ENCODE measurements around the gene KRT15.

Gene KRT15

GRCh38 chr17:41518789-41519449 lies at the start of gene KRT15:
Gene KRT15 (minus strand): TSS chr17:41518890. CDS start chr17:41518827, 63 bp downstream.
- DNase-seq, result no peak

GRCh38 chr17:41567317-41567716 lies 48.6 kb upstream of the KRT15 start:
- no peak for DNase-seq

DNA sequence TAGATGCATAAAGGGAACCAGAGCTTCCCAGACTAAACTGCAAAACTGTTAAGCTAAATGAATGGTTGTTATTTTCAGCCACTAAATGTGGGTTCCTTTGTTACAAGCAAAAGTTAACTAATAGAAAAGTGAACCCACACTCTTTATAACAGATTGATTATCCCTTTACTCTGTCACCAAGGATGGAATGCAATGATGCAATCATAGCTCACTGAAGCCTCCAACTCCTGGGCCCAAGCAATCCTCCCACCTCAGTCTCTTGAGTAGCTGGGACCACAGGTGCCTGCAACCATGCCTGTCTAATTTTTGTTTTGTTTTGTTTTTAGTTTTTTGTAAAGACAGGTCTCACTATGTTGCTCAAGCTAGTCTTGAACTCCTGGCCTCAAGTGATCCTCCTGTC lies 46.6 kb upstream of the KRT15 start:
- DNase-seq, result no peak

- DNase-seq, result no peak
Observed at GRCh38 chr17:41563607-41564170, 45.0 kb upstream of the KRT15 start.

- no peak for DNase-seq
Observed at GRCh38 chr17:41561554-41561953, 42.9 kb upstream of the KRT15 start.

- DNase-seq, result no peak
Observed at GRCh38 chr17:41559548-41559947, 40.9 kb upstream of the KRT15 start.

GRCh38 chr17:41556931-41557330 lies 38.2 kb upstream of the KRT15 start:
- no peak for DNase-seq

DNA sequence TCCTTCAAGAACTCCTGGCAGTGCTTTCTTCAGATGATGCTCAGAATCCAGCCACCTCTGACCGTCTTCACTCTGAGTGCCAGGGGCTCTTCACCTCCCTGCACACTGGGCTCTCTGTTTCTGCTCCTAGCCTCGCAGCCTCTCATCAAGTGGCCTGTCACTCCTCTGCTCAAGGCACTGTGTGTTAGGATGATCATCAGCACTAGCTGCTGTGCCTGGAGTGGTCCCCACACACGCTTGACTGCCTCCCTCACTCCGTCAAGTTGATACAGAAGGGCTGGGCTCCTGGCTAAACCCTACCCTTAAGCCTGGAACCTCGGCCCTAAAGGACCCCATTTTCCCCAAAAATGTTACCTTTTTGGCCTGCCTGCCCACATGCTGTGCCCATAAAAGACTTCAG lies 37.6 kb upstream of the KRT15 start:
- DNase-seq, result no peak

- no peak for DNase-seq
Observed at GRCh38 chr17:41555105-41555887, 36.6 kb upstream of the KRT15 start.

DNA sequence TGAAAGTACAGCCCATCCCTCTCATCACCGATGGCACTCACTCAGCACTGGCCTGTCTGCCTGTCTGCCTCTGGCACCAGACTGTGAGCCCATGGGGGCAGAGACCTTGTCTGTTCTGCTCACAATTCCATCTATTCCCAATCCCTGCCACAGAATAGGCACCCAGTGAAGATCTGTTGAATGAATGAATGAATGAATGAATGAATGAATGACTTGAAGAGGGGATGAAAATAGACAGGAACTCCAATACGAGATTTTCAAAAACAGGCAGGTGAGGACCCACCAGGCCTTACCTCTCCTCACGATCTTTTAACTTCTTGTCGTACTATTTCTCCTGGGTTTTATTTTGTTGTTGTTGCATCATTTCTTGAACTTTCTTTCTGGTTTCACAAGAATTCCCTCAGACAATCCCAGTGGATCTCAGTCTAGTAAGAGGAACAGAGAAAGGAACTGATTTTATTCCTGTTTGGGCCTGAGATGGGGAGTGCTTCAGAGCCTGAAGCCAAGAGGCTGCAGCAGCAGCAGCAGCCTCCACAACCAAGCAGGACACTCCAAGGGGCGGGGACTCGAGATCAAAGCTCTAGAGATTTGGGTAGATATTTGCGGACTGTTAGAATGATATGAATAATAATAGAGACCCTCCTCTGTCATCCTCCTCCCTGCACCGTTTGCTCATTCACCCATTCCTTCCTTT lies 35.4 kb upstream of the KRT15 start:
- DNase-seq, result no peak

GRCh38 chr17:41553176-41553575 lies 34.5 kb upstream of the KRT15 start:
- DNase-seq, result no peak

GRCh38 chr17:41552455-41552854 lies 33.8 kb upstream of the KRT15 start:
- DNase-seq, result no peak

- DNase-seq, result no peak
Observed at GRCh38 chr17:41551365-41551764, 32.7 kb upstream of the KRT15 start.

DNA sequence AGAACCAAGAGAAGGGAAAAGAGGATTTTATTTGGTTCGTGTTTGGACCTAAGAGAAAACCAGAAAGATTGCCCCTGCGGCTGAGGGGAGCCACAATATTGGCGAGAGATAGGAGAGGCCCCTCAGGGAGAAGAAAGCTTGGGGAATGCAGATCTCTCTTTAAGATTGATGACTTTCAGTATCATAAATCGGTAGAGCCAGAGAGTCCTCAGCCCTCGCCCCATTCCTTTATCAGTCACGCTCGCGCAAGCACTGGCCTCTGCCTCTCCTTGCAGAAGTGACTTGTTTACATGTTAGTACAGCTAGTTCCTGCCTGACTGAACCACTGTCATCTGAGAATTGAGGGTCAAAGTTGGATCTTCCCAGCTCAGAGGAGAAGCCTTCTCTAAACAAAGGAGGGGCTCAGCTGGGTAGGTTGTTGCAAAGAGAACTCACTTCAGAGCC lies 30.9 kb upstream of the KRT15 start:
- DNase-seq, result no peak

GRCh38 chr17:41548844-41549595 lies 30.3 kb upstream of the KRT15 start:
- DNase-seq, result peak; percentile 91

DNA sequence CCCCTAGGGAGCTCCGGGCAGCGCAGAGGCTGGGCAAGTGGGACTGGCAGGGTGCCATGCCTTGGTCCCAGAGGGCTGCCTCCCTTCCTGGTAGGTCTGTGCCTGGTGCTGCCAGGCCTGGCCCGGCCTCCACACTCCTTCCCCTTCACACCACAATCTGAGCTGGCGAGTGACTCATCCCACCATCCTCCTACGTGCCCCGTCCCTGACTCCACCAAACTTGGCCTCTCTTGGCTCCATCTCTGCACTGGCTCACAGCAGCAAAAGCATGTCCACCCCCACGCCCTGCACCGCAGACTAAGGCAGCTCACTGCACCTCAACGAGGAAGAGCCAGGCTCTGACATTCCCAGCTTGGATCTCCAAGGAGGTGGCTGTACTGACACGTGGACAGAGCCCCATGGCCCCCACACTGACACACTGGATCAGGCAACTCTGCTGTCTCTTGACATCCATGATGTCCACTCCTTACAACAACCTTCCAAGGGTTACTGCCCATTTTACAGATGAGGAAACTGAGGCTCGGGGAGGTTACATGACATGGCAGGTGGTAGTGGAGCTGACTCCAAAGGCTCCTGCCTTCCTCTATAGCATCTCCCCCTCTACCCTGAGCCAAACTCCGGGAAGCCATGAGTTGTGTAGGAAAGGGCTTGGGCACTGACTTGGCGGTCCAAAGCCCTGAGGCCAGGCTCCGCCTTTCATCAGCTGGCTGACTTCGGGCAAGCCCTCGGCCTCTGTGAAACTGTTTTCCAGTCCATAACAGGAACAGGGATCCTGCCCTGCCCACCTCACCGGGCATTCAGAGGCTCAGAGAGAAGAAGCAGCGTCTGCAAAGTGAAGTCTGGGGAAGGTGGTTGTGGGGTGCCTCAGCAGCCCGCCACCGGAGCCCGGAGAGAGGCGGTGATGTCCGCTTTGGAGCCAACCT lies 29.5 kb upstream of the KRT15 start:
- no peak for DNase-seq

DNA sequence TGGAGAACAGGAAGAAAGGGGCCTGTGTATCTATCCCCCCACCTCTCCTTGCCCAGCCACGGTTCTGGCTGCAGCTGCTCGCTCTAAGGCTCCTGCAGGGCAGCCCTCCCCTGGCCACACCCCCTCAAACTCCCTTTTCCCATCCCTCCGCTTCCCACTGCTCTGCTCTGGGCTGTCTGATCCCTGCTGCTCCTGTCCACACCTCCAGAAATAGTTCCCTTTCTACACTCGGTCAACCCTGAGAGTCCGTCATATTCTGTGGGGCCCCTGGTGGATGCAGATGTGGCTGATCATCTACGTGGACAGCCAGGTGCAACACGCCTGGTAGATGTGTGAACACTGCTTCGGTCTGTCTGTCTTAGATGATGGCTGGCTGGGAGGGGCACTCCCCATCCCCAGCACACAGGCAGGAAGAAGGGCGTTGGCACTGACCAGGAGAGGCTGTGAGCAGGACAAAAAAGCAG lies 28.7 kb upstream of the KRT15 start:
- DNase-seq, result no peak

DNA sequence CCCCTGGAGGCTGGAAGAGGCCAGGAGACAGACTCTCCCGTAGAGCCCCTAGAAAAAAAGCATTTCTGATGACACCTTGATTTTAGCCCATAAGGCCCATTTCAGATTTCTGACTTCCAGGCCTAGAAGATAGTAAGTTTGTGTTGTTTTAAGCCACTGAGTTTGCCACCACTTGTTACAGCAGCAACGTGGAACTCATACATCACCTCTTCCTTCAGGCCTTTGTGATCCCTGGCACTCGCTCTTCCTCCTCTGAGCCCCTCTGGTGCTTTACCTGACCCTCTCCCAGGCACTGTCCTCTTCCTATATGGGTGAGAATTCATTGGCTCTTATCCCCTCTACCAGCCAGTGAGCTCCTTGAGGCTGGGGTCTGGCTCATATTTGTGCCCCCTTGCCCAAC lies 28.1 kb upstream of the KRT15 start:
- DNase-seq, result no peak

DNA sequence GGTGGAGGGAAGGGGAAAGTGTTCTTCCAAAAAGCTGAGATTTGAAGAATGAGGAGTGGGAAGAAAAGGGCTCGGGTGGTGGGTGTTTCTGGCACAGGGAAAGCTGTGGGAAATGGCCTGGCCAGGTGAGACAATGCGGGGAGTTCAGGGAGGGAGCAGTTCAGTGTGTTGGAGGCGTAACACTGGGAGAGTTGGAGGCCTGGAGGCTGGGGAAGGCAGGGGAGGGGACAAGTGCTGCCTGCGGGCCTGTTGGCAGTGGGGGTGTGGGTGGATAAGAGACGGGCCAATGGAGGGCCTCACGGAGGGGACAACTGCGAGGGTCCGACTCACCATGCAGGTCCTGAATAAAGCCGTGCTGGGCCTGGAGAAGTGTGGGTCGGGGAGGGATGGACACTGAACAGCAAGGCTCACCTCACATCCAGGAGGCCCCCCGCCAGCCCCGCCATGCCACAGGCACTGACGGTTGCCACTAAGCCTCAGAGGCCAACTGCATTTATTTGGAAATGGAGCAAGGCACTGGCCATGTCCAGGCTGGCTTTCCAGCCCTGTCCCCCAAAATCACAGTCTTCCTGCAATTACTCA lies 27.2 kb upstream of the KRT15 start:
- no peak for DNase-seq

GRCh38 chr17:41544935-41545334 lies 26.2 kb upstream of the KRT15 start:
- DNase-seq, result no peak

DNA sequence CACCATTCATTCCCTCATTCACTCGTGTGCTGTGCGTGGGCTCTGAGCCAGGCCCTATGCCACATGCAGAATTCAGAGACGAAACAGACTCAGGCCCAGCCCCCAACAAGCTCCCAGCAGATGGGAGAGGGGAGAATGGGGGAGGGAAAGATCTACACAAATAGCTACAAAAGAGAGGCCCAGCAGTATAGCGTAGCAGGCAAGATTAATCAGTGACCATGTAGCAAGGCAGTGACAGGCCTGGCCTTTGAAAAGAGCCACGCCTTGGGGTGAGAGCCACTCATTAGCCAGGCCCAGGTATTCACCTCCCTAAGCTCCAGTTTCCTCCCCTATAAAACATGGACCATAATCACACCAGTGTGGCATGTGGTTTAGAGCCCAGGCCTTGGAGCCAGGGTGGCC lies 25.8 kb upstream of the KRT15 start:
- peak; percentile 18 for DNase-seq

Measured in NCI-H510A treated with DMSO at 0.1 percent for 48 hours (cell line).